Prostate gland (tissue), 2 donors: ENCODE results near the gene TTLL10. TPM values are rescaled to one million over a fixed set of nuclear protein-coding genes. Genes with fewer than 3 reads are reported as not detected.
A peak's percentile ranks its signal among the peaks of the same experiment; 100 is the strongest.

Source experiments
- DNase-seq: peaks from one replicate; pipeline ENCODE4 v3.0.0-alpha.2; 2019; ENCODE audit warnings: low spot score
- H3K27ac ChIP-seq, 2 donors: fragments of 200-600 bp; sonication (generic); 2 replicates each; pipeline ENCODE4 v1.5.1; 2017 to 2019
- H3K27me3 ChIP-seq: fragments of 200-600 bp; sonication (generic); replicated peaks from 2 replicates; pipeline ENCODE4 v1.5.1; 2019; ENCODE audit not compliant: insufficient read depth
- H3K36me3 ChIP-seq, 2 donors: fragments of 200-600 bp; sonication (generic); 1 replicate in 1 of 2; 2 replicates in 1 of 2; pipeline versions ENCODE4 v1.5.1 to v1.8.1; 2017 to 2019
- H3K4me1 ChIP-seq: fragments of 200-600 bp; sonication (generic); replicated peaks from 2 replicates; pipeline ENCODE4 v1.5.1; 2019
- H3K4me3 ChIP-seq, 2 donors: fragments of 200-600 bp; sonication (generic); 2 replicates each; pipeline ENCODE4 v1.5.1; 2017 to 2019
- H3K9me3 ChIP-seq: fragments of 200-600 bp; sonication (generic); 2 replicates; pipeline ENCODE4 v1.5.1; 2017
- POLR2A ChIP-seq: fragments of 450-650 bp; IDR thresholded peaks from one replicate; pipeline ENCODE4 v1.6.1; 2016; ENCODE audit warnings: antibody characterized with exemption, mild to moderate bottlenecking
- POLR2AphosphoS5 ChIP-seq: sonication (generic); formaldehyde crosslinking; IDR thresholded peaks from one replicate; pipeline ENCODE4 v1.6.1; 2017; ENCODE audit warnings: antibody characterized with exemption
- WGBS: methylation state at CpG from one replicate; pipeline ENCODE4 v1.1.5; 2018; 5-methylcytosine and 5-hydroxymethylcytosine counted together
- intact Hi-C: fragments of 100-400 bp; cut with DNase I; formaldehyde crosslinking; loops from one replicate; pipeline ENCODE4 v1.14.2; 2022
- microRNA counts, 2 donors: library from miRNA; unstranded; fragments of <30 nt; microRNA quantifications; one replicate each; lab custom pipeline; 2016 to 2017
- microRNA-seq: library from miRNA; unstranded; fragments of <30 nt; microRNA quantifications from one replicate; pipeline ENCODE4, GENCODE V29; 2016
- small RNA-seq, 2 donors: library from RNA; depleted of rRNA; stranded (forward); fragments of <200 nt; gene quantifications; one replicate each; pipeline ENCODE3, GENCODE V24; 2016
- total RNA-seq, 2 donors: library from RNA; depleted of rRNA; stranded (reverse); fragments of >200 nt; gene quantifications; one replicate each; pipeline ENCODE4 v1.1.0, GENCODE V29; 2016
- TF ChIP-seq, protein P1 (sequence below), 4 experiments: fragments of 200-600 bp in 2 of 4; fragments of 450-650 bp in 2 of 4; sonication (generic) in 2 of 4; IDR thresholded peaks; 1 replicate in 3 of 4; 2 replicates in 1 of 4; pipeline ENCODE4 v1.5.1; 2016 to 2019; ENCODE audit warnings: antibody characterized with exemption in 4 of 4, mild to moderate bottlenecking in 2 of 4, moderate library complexity in 2 of 4

Gene TTLL10
- total RNA-seq, 2 donors from 2014 or later, result 0.77 to 7.3 TPM

DNA sequence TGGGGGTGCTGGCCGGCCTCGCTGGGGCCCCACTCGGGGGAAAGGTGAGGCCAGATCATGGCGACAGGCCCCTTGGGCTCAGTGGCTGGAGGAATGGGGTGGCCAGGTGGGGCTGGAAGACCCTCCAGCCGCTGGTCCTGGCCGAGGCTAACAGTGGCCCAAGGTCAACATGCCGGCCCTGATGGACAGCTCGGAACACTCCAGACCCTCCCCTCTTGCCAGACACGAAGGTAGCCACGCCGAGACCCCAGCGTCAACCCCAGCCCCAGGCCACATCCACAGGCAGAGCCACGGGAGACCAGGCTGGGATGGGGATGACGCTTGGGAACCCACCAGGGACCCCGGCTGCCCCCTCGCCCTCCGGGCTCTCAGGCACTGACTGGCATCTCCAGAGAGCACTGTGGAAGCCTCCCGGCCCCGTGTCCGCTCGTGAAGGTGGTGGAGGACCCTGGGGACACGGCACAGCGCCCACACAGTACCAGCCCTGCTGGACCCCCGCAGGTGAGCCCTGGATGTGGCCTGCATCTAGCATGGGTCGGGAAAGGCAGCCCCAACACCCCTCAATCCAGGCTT lies 73.7 kb downstream of the TTLL10 start:
- H3K27ac ChIP-seq, result no peak overlapping the region
- intact Hi-C loops, result no loop called here

More for the DNA sequence above, 73.7 kb downstream of the TTLL10 start:
- WGBS, result 77% methylated on average over 25 of the region's 25 CpGs
- Histone ChIP-seq H3K36me3 (no peaks in the 10 kb centered on the region), H3K4me1 (no peaks in the 10 kb centered on the region), H3K27me3 (peaks cover 5% of the 10 kb centered on the region), H3K9me3 (no peaks in the 10 kb centered on the region), H3K4me3 (no peak overlapping the region)
- no peak for DNase-seq
- TF ChIP-seq POLR2A, result no peak
- TF ChIP-seq, protein P1, sequence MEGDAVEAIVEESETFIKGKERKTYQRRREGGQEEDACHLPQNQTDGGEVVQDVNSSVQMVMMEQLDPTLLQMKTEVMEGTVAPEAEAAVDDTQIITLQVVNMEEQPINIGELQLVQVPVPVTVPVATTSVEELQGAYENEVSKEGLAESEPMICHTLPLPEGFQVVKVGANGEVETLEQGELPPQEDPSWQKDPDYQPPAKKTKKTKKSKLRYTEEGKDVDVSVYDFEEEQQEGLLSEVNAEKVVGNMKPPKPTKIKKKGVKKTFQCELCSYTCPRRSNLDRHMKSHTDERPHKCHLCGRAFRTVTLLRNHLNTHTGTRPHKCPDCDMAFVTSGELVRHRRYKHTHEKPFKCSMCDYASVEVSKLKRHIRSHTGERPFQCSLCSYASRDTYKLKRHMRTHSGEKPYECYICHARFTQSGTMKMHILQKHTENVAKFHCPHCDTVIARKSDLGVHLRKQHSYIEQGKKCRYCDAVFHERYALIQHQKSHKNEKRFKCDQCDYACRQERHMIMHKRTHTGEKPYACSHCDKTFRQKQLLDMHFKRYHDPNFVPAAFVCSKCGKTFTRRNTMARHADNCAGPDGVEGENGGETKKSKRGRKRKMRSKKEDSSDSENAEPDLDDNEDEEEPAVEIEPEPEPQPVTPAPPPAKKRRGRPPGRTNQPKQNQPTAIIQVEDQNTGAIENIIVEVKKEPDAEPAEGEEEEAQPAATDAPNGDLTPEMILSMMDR (IDR thresholded peaks at IDR 0.05), result no peak
- no peak for TF ChIP-seq POLR2AphosphoS5

MicroRNAs within 50 kb of the gene (microRNA counts, 767-probe panel; counts per million panel counts)
- microRNA hsa-miR-200a-3p (lab: Ali Mortazavi, UCI) (3,101 to 3,106 counts per million in 2 donors), microRNA hsa-miR-200b-3p (lab: Ali Mortazavi, UCI) (5,296 to 5,689 counts per million in 2 donors), microRNA hsa-miR-429 (lab: Ali Mortazavi, UCI) (0 to 431 counts per million in 2 donors)

Small RNAs within 50 kb of the gene (microRNA-seq; reads per million reads assigned to microRNA genes)
- gene MIR200A (466 reads per million, percentile 84 among the genes with 10 or more reads in this experiment), gene MIR200B (3,846 reads per million, percentile 93 among the genes with 10 or more reads in this experiment), gene MIR429 (307 reads per million, percentile 81 among the genes with 10 or more reads in this experiment)

Small RNAs within 50 kb of the gene (small RNA-seq; reads per million reads assigned to genes)
- 39.9 to 72.9 reads per million in 2 donors for gene MIR200A
- gene MIR200B, result 267 to 377 reads per million in 2 donors
- 18.1 to 33.3 reads per million in 2 donors for gene MIR429

Other genes with a start within 250 kb of the TTLL10 start
- 10 to 100 TPM in 1 of 2 donors, 1 to 10 TPM in 1; 4.5 to 61.6 TPM for gene SAMD11, start 250.0 kb upstream of the TTLL10 start, total RNA-seq
- gene NOC2L, start 214.6 kb upstream of the TTLL10 start, total RNA-seq, result 10 to 100 TPM; 43.2 to 65.5 TPM
- 10 to 100 TPM; 10.9 to 24.5 TPM for gene KLHL17, start 213.3 kb upstream of the TTLL10 start, total RNA-seq
- gene PLEKHN1, start 207.4 kb upstream of the TTLL10 start, total RNA-seq, result 1 to 10 TPM; 1.4 to 6.4 TPM
- 1 to 10 TPM in 1 of 2 donors, under 1 TPM in 1; 0.80 to 3.9 TPM for gene PERM1, start 191.8 kb upstream of the TTLL10 start, total RNA-seq
- gene HES4, start 173.8 kb upstream of the TTLL10 start, total RNA-seq, result 10 to 100 TPM; 45.8 to 82.6 TPM
- gene ISG15, start 160.4 kb upstream of the TTLL10 start, total RNA-seq, result 10 to 100 TPM; 22.3 to 27.2 TPM
- 10 to 100 TPM; 87.7 to 92.4 TPM for gene AGRN, start 153.8 kb upstream of the TTLL10 start, total RNA-seq
- gene RNF223, start 99.6 kb upstream of the TTLL10 start, total RNA-seq, result 1 to 10 TPM; 1.4 to 1.8 TPM
- gene C1orf159, start 57.8 kb upstream of the TTLL10 start, total RNA-seq, result 10 to 100 TPM; 20.0 to 26.4 TPM
- 1 to 10 TPM; 3.1 to 3.5 TPM for gene TNFRSF18, start 32.7 kb downstream of the TTLL10 start, total RNA-seq
- gene TNFRSF4, start 40.3 kb downstream of the TTLL10 start, total RNA-seq, result 1 to 10 TPM in 1 of 2 donors, under 1 TPM in 1; 0.50 to 3.0 TPM
- 100 to 1,000 TPM; 177 to 185 TPM for gene SDF4, start 58.1 kb downstream of the TTLL10 start, total RNA-seq
- 10 to 100 TPM; 29.6 to 41.5 TPM for gene B3GALT6, start 58.4 kb downstream of the TTLL10 start, total RNA-seq
- 1 to 10 TPM in 1 of 2 donors, not detected in 1; 3.4 TPM for gene C1QTNF12, start 72.8 kb downstream of the TTLL10 start, total RNA-seq
- 10 to 100 TPM; 56.0 to 79.4 TPM for gene UBE2J2, start 100.0 kb downstream of the TTLL10 start, total RNA-seq
- gene SCNN1D, start 106.6 kb downstream of the TTLL10 start, total RNA-seq, result 10 to 100 TPM in 1 of 2 donors, 1 to 10 TPM in 1; 6.9 to 23.7 TPM
- 10 to 100 TPM; 43.2 to 58.6 TPM for gene ACAP3, start 134.1 kb downstream of the TTLL10 start, total RNA-seq
- 10 to 100 TPM; 30.6 to 36.9 TPM for gene PUSL1, start 134.7 kb downstream of the TTLL10 start, total RNA-seq
- 100 to 1,000 TPM in 1 of 2 donors, 10 to 100 TPM in 1; 97.3 to 178 TPM for gene INTS11, start 150.8 kb downstream of the TTLL10 start, total RNA-seq
- 10 to 100 TPM; 35.8 to 54.0 TPM for gene CPTP, start 150.9 kb downstream of the TTLL10 start, total RNA-seq
- gene TAS1R3, start 157.4 kb downstream of the TTLL10 start, total RNA-seq, result under 1 TPM in 1 of 2 donors, not detected in 1; 0.80 TPM
- 100 to 1,000 TPM in 1 of 2 donors, 10 to 100 TPM in 1; 70.5 to 165 TPM for gene DVL1, start 175.5 kb downstream of the TTLL10 start, total RNA-seq
- 100 to 1,000 TPM in 1 of 2 donors, 10 to 100 TPM in 1; 39.0 to 152 TPM for gene MXRA8, start 184.7 kb downstream of the TTLL10 start, total RNA-seq
- gene AURKAIP1, start 201.3 kb downstream of the TTLL10 start, total RNA-seq, result 100 to 1,000 TPM; 152 to 161 TPM
- gene CCNL2, start 225.5 kb downstream of the TTLL10 start, total RNA-seq, result 100 to 1,000 TPM; 116 to 242 TPM
- gene MRPL20, start 233.4 kb downstream of the TTLL10 start, total RNA-seq, result 100 to 1,000 TPM; 143 to 174 TPM
- 10 to 100 TPM; 33.7 to 34.9 TPM for gene ANKRD65, start 247.4 kb downstream of the TTLL10 start, total RNA-seq